ENCODE data around the gene FNBP1.

Gene FNBP1

GRCh38 chr9:129849901-129850300 is 193.1 kb downstream of the FNBP1 start:
- no peak for DNase-seq

DNA sequence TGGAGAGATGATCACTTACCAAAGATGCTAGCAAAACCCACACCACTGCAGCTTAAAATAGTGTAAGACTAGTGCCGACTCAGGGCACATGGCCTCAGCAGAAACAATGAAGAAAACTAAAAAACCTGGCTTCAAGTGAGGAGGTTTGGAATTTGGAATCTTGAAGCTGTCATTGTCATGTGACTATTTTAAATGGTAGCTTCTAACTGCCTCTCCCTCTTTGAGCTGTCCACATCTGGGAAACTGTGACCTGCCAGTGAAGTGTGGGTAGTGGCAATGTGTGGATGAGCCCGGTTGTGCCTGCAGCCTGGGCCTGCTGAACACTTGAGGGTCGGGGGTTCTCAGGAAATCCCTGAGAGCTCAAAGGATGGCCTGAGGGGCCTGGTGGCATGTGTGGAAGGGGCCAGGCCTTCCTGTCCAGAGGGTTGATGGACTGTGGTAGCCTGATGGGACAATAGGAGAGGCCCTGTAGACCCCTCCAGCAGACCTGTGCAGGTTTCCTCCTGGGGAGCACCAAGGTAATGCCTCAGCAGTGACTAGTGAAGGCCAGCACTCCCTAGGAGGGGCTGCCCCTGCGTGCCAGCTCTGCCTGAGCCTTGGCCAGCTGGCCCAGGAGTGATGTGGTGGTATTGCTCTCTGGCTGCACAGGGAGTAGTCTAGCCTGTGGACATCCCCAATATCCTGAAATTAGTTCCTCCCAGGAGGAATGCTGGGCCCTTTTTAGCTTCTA is 194.1 kb downstream of the FNBP1 start:
- no peak for DNase-seq

DNA sequence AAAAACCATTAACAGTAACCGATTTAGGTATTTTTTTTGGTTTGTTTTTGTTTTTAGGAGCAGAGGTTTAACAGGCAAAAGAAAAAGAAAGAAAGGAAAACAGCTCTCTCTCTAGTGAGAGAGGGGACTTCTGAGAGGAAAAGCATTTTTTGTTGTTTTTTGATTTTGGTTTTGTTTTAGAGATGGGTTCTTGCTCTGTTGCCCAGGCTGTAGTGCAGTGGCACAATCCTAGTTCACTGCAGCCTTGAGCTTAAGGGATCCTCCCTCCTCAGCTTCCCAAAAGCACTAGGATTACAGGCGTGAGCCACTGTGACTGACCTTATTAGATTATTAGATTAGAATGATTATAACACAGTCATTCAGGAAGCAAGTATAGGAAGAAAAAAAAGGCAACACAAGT is 197.6 kb downstream of the FNBP1 start:
- no peak for DNase-seq

GRCh38 chr9:129841071-129841470 is 201.9 kb downstream of the FNBP1 start:
- no peak for DNase-seq

GRCh38 chr9:129840034-129840433 is 203.0 kb downstream of the FNBP1 start:
- no peak for DNase-seq

GRCh38 chr9:129839324-129840023 is 203.5 kb downstream of the FNBP1 start:
- DNase-seq: no peak

GRCh38 chr9:129838707-129839259 is 204.2 kb downstream of the FNBP1 start:
- DNase-seq: peak; percentile 10 to 39

Data from Kasumi-1 (cell line).